Fibroblast of mammary gland (primary cell): ENCODE data around the gene SDHA.
A peak's percentile ranks its signal among the peaks of the same experiment; 100 is the strongest.

Source experiments
- DNase-seq: peaks from one replicate; pipeline ENCODE4 v3.0.0-alpha.2; 2010; ENCODE audit warnings: low read depth
- H3K4me3 ChIP-seq: 2 replicates; pipeline ENCODE4 v1.5.1; 2011; ENCODE audit warnings: low read depth, mild to moderate bottlenecking, low read length, moderate library complexity; ENCODE audit not compliant: control insufficient read depth
- CTCF ChIP-seq: conservative IDR thresholded peaks from 2 replicates; pipeline ENCODE4 v1.5.1; 2011; ENCODE audit warnings: low read depth, low read length, inconsistent platforms; ENCODE audit not compliant: control insufficient read depth, insufficient read depth

SDHA gene

GRCh38 chr5:217494-218456 is at the start of gene SDHA, which contains the start of gene CCDC127:
TSS of gene SDHA (plus strand) at chr5:218320. CDS start at chr5:218356, 36 bp downstream.
TSS of gene CCDC127 (minus strand) at chr5:218153. CDS start at chr5:216849, 1,304 bp downstream.
- TF ChIP-seq CTCF: peak; percentile 19
- peak within 1 kb of the TSS; percentile 80 for H3K4me3 ChIP-seq
- peak; percentile 83 for DNase-seq

GRCh38 chr5:169071-169727 is 48.9 kb upstream of the SDHA start:
- no peak for TF ChIP-seq CTCF
- H3K4me3 ChIP-seq: no peak overlapping the region
- peak; percentile 91 for DNase-seq

GRCh38 chr5:169728-170094 is 48.4 kb upstream of the SDHA start:
- DNase-seq: no peak
- no peak for TF ChIP-seq CTCF
- no peak overlapping the region for H3K4me3 ChIP-seq

- no peak for TF ChIP-seq CTCF
- DNase-seq: no peak
- no peak overlapping the region for H3K4me3 ChIP-seq
Measured at GRCh38 chr5:170971-171800, 46.9 kb upstream of the SDHA start.

GRCh38 chr5:171801-172331 is 46.3 kb upstream of the SDHA start:
- H3K4me3 ChIP-seq: no peak overlapping the region
- DNase-seq: no peak
- TF ChIP-seq CTCF: no peak

GRCh38 chr5:172421-172820 is 45.7 kb upstream of the SDHA start:
- TF ChIP-seq CTCF: no peak
- DNase-seq: no peak
- no peak overlapping the region for H3K4me3 ChIP-seq
